ENCODE measurements around the gene TRUB2.

Gene TRUB2, protein sequence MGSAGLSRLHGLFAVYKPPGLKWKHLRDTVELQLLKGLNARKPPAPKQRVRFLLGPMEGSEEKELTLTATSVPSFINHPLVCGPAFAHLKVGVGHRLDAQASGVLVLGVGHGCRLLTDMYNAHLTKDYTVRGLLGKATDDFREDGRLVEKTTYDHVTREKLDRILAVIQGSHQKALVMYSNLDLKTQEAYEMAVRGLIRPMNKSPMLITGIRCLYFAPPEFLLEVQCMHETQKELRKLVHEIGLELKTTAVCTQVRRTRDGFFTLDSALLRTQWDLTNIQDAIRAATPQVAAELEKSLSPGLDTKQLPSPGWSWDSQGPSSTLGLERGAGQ

DNA sequence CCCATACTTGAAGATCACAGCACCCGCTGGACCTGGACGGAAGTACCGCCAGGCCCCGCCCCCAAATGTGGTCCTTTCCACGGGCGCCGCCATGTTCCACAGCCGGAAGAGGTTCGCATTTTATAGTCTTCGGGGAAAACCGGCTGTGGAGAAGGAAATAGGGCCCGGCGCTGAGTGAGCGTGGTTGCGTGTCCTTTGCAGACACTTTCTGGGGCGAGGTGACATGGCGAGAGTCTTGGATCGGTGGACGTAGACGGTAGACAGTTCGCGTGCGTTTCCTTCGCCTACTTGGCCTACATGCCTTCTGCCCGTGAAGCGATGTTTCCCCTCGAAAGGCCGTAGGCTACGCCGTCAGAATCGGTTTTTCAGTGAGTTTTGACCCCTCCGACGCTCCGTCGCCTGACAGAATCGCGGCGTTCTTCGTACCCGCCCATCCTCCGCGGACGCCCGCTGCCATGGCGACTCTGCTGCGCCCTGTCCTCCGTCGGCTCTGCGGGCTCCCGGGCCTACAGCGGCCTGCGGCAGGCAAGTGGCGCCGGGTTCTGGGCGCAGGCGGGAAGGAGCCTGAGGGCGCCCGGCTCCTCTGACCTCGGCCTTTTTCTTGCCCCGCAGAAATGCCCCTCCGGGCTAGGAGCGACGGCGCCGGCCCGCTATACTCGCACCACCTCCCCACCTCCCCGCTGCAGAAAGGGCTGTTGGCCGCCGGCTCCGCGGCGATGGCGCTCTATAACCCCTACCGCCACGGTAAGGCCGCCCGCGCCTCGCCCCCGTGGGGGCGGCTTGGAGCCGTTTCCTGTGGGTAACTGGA is at the start of gene TRUB2, which contains the start of gene COQ4:
TRUB2 (minus strand) TSS at position 44 of the 808 bp plus-strand sequence; CDS start at position 5, 39 bp downstream.
COQ4 (plus strand) TSS at position 436 of the 808 bp plus-strand sequence; CDS start at position 456, 20 bp downstream.
- DNase-seq = peak; percentile 89 to 92

DNA sequence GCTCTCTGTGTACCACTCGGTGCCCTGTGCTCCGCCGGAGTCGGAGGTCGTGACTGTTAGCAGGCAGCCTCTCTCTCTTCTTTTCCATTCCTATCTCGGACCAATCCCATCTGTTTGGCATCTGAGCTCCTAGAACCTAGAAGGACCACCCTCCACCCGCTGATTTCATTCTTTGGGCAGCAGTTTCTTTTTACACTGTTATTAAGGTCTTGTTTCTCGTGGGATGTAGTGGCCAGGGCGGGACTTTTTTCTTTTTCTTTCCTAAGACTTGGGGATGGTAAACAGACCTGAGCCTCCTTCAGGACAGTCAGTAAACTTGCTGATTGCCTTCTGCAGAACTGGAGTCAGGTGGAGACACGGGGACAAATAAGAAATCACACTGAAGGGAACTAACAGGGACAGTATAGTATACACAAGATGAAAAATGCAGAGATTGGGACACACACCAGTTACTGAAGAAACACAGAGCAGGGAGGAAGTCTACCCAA is 49.4 kb upstream of the TRUB2 start:
- no peak for DNase-seq

DNA sequence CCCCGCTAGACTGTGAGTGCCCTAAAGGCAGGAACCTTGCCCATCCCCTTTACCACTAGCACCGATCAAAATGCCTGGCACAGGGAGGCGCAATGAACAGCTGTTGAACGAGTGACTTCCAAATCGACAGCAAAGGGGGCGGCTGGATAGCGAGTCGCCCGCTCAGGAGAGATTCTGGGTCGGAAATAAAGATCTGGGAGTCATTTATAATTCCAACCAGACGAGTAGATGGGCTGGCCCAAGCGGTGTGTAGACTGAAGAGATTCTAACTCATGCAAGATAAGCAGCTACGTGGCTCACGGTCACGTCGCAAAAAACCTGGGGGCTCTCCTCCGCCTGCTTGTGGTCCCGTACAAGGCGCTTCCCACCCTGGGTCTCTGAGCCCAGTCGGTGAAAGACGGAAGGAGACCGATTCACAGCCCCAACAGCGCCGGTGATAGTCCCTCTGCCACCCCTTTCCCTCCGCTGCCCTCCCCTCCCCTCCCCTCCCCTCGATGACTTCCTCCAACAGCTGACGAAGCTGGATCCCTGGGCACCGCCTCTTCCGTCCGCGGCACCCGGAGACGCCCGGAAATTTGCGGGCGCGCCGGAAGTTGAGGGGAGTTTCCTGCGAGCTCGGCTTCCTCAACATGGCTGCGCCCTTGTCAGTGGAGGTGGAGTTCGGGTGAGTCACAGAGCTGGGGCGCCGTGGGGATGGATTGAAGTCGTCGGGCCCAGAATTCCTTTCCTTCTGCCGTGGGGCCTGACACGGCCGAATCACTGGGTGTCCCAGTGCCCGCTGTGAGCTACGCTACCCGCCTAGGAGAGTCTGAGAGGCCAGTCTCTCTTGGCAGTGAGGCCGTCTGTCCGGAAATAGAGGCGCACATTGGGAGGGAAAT is 48.7 kb upstream of the TRUB2 start, which contains the start of gene URM1:
URM1 (plus strand) TSS at position 623 of the 878 bp plus-strand sequence; CDS start at position 630, 7 bp downstream.
- DNase-seq = peak; percentile 88 to 91

DNA sequence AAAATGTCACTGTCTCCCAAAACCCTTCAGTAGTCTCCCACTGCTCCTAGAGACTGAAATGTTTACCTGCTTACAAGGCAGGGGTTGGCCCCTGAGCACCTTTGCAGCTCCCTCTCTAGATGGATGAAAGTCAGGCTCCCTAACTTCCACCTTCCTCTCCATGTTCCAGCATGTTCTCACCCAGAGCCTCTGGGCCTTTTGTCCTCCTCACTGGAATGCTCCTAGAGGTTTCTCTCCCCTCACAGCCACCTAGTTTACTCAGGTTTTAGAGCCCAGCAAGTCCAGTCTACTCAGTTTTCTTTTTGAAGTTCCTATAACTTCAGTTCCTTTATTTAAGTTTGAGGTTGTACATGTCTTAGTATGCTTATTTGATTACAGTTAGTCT is 48.1 kb upstream of the TRUB2 start:
- DNase-seq = peak in 1 of 2 experiments; percentile 21

DNA sequence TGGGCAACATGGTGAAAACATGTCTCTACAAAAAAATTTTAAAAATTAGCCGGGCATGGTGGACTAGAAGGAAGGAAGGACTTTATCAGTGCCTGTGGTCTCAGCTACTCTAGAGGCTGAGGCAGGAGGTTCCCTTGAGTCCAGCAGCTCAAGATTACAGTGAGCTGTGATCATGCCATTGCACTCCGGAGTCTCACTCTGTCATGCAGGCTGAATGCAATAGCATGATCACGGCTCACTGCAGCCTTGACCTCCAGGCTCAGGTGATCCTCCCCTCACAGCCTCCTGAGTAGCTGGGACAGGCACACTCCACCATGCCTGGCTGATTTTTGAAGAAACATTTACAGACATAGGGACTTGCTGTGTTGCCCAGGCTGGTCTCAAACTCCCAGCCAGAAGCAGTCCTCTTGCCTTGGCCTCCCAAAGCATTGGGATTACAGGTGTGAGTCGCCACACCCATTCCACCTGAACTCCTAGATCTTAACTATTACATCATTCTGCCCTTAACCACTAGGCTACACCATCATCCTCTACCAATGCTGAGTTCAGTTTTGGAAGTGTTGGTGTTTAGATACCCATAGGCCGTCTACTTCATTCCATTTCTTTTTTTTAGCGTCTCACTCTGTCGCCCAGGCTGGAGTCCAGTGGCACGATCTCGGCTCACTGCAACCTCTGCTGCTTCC is 46.9 kb upstream of the TRUB2 start:
- no peak for DNase-seq

DNA sequence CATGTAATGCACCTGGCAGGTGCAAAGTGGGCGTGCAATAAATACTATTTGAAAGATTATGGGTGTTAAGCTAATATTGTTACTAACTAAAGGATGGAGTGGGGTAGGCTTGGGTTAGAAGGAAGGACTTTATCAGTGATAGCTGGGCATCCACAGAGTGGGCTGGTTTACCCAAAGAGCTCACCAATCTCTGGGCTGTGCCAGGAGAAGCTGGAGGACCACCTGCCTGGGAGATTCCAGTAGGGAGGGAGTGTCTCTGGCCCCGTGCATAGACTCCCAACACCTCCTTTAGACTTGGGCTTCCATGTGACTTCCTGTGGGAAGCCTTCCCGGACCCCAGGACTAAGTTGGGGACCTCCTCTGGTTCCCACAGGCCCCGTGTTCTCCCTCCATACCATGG is 43.3 kb upstream of the TRUB2 start:
- no peak for DNase-seq

DNA sequence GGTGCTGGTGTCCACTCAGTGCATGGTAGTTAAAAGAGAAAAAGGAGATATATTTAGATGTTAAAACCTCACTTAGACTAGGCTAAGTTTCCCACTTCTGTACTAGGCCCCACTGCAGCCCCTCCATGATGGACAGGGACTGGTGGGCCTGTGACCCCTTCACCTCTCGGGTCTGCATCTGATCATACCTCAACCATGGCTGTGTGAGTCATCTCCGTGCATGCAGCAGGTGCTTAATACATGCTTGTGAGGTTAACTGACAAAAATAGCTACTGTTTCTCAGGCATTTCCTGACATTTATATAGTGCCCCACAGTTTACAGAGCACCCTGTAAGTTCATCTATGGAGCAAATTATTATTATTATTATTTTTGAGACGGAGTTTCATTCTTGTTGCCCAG is 40.5 kb upstream of the TRUB2 start:
- no peak for DNase-seq

DNA sequence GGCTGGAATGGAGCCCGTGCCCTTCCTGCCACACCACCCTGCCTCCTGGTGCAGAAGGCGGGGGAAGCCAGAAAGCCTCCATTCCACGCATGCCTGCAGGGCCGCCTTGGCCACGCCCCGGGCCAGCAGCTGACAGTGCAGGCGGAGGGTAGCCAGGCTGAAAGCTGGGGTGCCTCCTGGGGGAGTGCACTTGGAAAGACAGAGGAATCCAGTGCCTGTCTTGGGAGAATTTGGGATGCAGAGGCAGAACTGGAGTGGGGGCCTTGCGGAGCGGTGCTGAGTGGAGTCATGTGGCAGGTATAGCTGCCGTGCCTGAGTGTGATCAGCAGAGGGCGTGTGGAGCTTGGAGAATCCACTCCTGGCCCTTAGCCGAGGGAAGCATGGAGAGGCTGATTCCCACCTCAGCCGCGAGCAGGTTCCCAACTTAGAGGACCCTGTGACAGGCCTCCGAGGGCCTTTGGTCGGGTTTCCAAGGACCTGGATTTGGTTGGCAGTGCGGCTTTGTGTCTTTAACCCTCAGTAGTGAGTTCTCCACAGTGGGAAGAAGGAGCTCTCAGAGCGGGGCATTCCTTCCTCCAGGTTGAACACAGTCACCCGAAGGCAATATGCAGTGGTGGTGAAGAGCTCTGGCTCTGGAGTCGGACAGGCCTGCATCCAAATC is 39.9 kb upstream of the TRUB2 start:
- DNase-seq = peak; percentile 55 to 71

DNA sequence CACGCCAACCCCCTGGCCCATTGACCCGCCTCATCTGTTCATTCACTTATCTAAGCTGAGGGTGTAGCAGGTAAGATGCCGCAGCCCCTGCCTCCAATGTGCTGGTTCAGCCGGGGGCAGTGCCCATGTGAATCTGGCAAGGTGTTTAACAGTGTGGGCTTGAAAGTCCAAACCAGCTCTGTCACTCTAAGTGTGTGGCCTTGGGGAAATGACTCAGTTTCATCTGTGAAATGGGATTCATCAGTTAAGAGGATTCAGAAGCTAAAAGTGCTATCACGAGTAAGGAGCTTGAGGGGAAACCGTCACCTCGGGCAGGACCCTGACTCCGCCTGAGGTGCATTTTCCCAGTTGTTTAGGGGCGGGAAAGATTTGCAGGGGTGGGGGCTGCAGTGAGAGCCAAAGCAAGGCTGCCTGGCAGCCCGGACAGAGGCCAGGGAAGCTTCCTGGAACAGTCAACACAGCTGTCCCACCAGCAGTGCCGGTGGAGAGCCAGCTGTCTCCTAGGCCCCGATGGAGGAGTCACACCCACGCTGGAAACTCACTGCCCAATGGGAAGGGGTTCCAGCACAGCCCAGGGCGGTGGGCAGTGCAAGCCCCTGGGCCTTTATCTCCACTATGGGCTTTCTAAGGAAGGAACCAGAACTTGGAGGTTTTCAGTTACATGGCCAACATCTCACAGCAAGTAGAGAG is 39.2 kb upstream of the TRUB2 start:
- DNase-seq = no peak

DNA sequence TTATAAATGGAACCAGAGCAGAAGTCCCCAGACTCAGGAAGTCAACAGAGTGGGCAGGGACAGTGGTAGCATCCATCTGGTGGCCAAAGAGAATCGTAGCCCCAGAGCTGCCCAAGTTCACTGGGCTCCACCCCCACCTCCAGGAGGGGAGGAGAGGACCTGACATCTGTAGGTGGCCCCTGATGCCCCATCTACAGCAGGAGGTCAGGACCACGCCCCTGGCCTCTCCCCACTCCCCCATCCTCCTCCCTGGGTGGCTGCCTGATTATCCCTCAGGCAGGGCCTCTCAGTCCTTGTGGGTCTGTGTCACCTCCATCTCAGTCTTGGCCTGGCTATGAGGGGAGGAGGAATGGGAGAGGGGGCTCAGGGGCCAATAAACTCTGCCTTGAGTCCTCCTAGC is 38.6 kb upstream of the TRUB2 start:
- DNase-seq = no peak

DNA sequence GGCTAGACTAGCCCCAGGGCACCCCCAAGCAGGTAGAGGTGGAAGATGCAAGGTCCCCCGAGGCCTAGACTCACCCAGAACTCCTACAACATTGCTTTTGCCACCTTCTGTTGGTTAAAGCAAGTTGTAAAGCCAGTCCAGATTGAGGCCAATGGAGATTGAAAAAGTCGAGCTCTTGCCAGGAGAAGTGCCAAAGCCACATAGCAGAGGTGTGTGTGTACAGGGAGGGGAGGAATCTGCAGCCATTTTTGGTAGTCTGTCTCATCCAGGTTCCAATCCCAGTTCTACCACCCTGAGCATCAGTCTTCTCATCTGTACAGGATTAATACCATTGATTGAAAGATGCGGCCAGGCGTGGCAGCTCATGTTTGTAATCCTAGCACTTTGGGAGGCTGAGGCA is 36.6 kb upstream of the TRUB2 start:
- no peak for DNase-seq

DNA sequence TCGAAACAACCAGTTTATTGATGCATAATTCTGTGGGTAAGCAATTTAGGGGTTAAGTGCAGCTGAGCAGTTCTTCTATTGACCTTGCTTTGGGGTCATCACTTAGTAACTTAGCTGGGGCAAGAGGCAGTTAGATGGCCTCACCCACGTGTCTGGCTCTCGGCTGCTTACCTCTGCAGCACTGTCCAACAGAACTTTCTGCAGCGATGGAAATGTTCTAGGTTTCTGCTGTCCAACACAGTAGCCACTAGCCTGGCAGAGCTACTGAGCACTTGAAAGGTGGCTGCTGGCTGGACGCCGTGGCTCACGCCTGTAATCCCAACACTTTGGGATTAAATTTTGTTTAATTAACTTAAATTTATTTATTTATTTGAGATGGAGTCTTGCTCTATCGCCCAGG is 35.8 kb upstream of the TRUB2 start:
- no peak for DNase-seq

DNA sequence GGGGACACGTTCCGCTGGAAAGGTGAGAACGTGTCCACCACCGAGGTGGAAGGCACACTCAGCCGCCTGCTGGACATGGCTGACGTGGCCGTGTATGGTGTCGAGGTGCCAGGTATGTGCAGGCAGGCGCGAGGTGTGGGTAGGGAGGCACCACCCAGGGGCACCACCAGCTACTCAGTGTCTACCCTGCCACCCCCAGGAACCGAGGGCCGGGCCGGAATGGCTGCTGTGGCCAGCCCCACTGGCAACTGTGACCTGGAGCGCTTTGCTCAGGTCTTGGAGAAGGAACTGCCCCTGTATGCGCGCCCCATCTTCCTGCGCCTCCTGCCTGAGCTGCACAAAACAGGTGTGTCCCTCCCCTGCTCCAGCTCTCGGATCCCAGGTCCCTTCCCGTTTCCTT is 33.2 kb upstream of the TRUB2 start:
- no peak for DNase-seq

DNA sequence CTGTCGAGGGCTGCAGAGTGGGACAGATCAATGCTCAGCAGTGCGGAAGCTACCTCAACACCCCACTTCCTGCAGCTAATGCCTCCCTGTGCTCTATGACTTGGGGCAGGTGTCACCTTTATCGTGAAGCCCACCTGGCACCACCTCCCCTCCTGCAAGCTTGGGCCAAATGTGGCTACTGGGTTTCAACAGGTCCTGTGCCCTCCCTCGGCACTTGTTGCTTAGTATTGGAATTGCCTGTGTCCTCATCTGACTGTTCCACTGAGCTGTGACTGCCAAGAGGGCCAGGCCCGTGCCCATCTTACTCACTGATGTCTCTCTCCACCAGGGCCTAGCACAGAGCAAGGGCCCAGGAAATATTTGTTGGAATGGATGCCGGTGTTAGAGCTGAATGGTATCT is 27.5 kb upstream of the TRUB2 start:
- no peak for DNase-seq

DNA sequence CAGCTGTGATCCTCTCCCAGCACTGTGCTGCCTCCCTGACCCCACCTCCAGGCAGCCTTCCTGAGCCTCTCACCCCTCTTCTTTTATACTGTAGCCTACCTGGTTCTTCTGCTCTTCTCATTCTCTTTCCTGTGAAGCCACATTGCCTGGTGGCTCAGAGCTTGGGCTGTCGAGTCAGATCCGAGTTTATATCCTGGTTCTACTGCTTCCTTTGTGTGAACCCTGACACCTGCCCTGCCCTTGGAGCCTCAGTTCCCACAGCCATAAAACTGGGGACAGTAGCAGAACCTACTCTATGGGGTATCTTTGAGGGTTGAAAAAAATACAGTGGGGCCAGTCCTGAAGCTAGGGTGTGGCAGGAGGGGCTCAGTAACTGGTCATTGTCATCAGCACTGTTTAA is 26.9 kb upstream of the TRUB2 start:
- DNase-seq = no peak

DNA sequence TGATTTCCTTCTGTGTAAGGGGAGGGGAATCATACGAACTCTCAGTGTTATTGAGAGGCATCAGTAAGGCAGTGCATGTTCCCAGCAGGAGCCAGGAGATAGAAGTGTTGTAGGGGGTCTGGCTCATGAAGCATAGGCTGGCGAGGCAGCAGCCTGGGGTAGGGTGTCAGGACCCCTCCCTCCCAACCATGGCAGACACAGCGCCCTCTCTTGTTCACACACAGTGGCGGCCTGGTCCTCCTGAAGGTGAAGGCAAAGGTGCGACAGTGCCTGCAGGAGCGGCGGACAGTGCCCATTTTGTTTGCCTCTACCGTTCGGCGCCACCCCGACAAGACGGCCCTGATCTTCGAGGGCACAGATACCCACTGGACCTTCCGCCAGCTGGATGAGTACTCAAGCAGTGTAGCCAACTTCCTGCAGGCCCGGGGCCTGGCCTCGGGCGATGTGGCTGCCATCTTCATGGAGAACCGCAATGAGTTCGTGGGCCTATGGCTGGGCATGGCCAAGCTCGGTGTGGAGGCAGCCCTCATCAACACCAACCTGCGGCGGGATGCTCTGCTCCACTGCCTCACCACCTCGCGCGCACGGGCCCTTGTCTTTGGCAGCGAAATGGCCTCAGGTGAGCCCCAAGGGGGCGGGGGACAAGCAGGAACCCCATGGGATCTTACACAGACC is 22.8 kb upstream of the TRUB2 start:
- no peak for DNase-seq

DNA sequence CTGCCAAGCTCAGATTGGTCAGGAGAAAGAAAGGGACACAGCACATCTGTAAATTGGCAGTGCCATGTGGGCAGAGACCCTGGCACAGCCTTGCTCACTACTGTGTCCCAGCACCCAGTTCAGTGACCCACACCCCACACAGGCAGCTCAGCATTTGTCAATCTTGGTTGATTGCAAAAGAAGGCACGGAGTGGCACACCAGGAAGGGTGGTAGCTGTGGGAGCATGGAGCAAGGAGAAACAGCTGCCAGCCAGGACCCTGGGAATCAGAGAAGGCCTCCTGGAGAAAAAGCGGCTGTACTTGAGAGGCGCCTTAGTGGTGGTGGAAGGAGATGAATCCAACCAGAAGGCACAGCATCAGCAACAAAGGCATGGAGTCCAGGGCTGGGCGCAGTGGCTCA is 21.6 kb upstream of the TRUB2 start:
- DNase-seq = no peak

DNA sequence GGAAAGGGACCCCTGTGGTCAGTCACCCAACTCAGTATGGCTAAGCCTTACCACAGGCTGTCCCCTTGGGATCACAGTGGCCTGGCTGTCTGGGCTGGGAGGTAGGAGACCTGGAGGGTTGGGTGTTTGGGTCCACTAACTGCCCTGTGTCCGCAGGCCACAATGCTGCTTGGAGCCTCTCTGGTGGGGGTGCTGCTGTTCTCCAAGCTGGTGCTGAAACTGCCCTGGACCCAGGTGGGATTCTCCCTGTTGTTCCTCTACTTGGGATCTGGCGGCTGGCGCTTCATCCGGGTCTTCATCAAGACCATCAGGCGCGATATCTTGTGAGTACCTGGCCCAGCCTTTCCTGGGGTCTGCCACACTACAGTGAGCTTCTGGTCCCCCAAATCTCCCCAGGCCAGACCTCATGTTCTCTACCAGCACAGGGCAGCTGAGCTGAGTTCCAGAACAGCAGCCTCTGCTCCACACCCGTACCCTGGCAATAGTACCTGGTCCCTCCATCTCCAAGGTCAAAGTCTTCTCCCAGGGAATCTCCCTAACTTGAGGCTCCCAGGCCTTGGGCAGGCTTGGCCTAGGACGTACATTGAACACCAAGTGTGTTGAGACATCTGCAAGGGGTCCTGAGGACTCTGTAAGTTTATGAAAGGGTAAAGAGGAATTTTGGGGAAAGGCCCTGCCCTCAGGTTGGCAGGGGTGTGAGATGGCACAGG is 20.9 kb upstream of the TRUB2 start:
- DNase-seq = no peak

DNA sequence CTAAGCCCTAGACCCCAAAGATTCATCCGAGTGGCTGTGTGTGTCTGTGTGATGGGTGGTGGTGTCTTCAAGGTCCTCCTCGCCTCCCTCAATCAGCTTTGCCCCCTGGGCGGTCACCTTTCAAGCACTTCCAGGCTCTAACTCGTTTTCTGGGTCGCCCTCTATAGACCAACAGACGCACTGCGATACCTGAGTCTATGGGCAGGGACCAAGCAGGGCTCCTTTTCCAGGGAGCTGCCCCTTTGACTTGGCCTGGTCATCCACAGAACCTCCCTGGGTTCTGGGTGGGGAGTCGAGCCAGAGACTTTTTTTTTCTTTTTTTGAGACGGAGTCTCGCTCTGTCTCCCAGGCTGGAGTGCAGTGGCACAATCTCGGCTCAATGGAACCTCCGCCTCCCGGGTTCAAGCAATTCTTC is 19.2 kb upstream of the TRUB2 start:
- DNase-seq = peak; percentile 65 to 66
